SK-N-SH (cell line): Measurements from ENCODE around the gene PCDHGC5.

ENCODE experiments used
- TCF12 ChIP-seq: IDR thresholded peaks from 2 replicates; pipeline ENCODE4 v1.4.0; 2012
- TF ChIP-seq, protein P1 (sequence below): fragments of 200-600 bp; sonication (generic); IDR thresholded peaks from 2 replicates; pipeline ENCODE4 v1.6.1; 2017; ENCODE audit warnings: antibody characterized with exemption, mild to moderate bottlenecking, moderate library complexity

DNA sequence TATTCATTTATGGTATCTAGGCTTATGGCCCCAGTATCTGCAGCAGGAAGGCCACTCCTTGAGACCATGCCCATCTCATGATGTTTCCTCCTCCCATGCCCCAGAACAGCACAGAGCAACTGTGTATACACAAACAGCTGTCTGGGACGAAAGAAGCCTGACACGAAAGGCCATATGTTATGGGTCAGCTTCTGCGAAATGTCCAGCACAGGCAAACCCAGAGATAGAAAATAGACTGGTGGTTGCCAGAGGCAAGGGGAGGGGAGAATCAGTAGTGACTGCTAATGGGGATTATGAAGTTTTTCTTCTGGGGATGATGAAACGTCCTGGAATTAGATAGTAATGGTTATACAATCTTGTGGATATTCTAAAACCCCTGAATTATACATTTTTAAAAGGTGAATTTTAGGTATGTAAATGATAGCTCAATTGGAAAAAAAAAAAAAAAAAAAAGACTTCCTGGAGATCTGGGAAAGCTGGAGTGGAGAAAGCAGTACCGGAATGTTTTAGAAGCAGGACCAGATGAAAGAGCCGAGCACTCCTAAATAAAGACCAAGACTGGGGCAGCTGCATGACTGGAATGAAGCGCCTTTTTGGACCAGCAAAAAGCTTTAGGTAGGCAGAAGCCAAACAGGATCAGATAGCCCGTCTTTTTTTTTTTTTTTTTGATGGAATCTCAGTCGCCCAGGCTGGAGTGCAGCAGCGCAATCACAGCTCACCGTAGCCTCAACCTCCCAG lies 29.2 kb downstream of the PCDHGC5 start:
- TF ChIP-seq, protein P1, sequence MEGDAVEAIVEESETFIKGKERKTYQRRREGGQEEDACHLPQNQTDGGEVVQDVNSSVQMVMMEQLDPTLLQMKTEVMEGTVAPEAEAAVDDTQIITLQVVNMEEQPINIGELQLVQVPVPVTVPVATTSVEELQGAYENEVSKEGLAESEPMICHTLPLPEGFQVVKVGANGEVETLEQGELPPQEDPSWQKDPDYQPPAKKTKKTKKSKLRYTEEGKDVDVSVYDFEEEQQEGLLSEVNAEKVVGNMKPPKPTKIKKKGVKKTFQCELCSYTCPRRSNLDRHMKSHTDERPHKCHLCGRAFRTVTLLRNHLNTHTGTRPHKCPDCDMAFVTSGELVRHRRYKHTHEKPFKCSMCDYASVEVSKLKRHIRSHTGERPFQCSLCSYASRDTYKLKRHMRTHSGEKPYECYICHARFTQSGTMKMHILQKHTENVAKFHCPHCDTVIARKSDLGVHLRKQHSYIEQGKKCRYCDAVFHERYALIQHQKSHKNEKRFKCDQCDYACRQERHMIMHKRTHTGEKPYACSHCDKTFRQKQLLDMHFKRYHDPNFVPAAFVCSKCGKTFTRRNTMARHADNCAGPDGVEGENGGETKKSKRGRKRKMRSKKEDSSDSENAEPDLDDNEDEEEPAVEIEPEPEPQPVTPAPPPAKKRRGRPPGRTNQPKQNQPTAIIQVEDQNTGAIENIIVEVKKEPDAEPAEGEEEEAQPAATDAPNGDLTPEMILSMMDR, result no peak
- no peak for TF ChIP-seq TCF12
